ENCODE results near the gene NDUFS8. TPM values are rescaled to one million over a fixed set of nuclear protein-coding genes. Genes with fewer than 3 reads are reported as not detected.

Gene NDUFS8
- total and polyA plus RNA-seq, 2 of the 13 experiments (the other 11 are each of a cell fraction or from before 2014, with no cell fraction given) = 96.7 to 158 TPM

DNA sequence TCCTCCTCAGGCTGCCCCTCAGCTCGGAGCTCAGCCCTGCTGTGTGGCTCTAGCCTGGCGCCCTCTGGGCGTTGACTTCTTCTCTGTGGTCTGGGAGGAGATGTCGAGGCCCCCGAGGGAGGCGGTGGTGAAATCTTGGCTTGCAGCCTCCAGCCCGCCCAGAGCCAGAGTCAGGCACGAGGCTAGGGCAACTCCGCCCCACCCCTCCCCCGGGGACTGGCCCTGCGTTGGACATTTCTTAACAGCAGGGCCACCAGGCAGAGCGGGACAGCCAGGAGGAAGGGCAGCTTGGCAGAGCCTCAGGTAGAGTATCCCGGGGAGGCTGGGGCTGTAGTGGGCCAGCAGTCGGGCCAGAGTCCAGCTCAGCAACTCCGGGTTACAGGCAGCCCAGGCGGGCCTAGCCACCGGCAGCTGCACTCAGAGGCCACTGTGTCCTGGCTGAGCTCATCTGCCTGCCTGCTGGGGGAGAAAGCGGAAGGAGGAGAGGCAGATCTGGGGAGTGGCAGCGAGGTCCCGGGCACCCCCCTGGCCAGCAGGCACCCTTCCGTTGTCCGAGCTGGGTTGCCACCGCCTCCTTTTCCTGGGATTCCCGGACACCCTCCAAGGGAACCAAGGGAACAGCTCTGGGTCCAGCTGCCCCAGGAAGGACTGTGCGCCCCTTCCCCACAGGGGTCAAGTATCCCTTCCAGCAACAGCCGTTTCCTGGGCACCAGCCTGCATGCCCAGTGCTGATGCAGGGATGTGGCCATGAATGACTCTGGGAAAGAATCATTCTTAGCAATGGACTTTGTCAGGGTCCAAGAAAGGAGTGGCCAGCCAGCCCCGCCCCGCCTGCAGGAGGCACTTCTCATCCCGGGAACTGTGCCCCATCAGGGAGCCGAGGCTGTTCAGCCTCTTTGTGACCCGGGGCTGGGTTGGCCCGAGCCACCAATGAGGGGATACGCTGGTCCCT lies 20.1 kb upstream of the NDUFS8 start, which contains the start of gene ALDH3B1 (continued):
- TF ChIP-seq, protein P1, sequence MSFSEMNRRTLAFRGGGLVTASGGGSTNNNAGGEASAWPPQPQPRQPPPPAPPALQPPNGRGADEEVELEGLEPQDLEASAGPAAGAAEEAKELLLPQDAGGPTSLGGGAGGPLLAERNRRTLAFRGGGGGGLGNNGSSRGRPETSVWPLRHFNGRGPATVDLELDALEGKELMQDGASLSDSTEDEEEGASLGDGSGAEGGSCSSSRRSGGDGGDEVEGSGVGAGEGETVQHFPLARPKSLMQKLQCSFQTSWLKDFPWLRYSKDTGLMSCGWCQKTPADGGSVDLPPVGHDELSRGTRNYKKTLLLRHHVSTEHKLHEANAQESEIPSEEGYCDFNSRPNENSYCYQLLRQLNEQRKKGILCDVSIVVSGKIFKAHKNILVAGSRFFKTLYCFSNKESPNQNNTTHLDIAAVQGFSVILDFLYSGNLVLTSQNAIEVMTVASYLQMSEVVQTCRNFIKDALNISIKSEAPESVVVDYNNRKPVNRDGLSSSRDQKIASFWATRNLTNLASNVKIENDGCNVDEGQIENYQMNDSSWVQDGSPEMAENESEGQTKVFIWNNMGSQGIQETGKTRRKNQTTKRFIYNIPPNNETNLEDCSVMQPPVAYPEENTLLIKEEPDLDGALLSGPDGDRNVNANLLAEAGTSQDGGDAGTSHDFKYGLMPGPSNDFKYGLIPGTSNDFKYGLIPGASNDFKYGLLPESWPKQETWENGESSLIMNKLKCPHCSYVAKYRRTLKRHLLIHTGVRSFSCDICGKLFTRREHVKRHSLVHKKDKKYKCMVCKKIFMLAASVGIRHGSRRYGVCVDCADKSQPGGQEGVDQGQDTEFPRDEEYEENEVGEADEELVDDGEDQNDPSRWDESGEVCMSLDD (CRISPR knock-in tag; IDR thresholded peaks at IDR 0.05; ENCODE audit: borderline replicate concordance) = no peak
- TF ChIP-seq U2AF1 (optimal IDR thresholded peaks at IDR 0.05; ENCODE audit: low read depth, low read length) (no peak), ZBTB3 (CRISPR knock-in tag; IDR thresholded peaks at IDR 0.05; ENCODE audit: borderline replicate concordance, low read depth) (no peak), KDM4B (CRISPR knock-in tag; IDR thresholded peaks at IDR 0.05) (no peak), ZNF30 (CRISPR knock-in tag; IDR thresholded peaks at IDR 0.05) (peak; percentile 38; the same call in 1 of the 2 replicates), IRF2 (CRISPR knock-in tag; IDR thresholded peaks at IDR 0.05) (no peak), FOSL1 (CRISPR knock-in tag; IDR thresholded peaks at IDR 0.05; ENCODE audit: borderline replicate concordance) (no peak), ZNF205 (CRISPR knock-in tag; IDR thresholded peaks at IDR 0.05) (0 out of 2 replicates have a peak, but pooled peaks have one; percentile 18), ZNF678 (CRISPR knock-in tag; IDR thresholded peaks at IDR 0.05) (no peak), TBP (CRISPR knock-in tag; IDR thresholded peaks at IDR 0.05) (no peak), ZFP41 (CRISPR knock-in tag; IDR thresholded peaks at IDR 0.05; ENCODE audit: borderline replicate concordance) (no peak), TCF7L2 (IDR thresholded peaks at IDR 0.05; ENCODE audit: low read depth, low read length) (no peak), ZBTB38 (CRISPR knock-in tag; IDR thresholded peaks at IDR 0.05) (no peak)
- TF ChIP-seq, protein P2, sequence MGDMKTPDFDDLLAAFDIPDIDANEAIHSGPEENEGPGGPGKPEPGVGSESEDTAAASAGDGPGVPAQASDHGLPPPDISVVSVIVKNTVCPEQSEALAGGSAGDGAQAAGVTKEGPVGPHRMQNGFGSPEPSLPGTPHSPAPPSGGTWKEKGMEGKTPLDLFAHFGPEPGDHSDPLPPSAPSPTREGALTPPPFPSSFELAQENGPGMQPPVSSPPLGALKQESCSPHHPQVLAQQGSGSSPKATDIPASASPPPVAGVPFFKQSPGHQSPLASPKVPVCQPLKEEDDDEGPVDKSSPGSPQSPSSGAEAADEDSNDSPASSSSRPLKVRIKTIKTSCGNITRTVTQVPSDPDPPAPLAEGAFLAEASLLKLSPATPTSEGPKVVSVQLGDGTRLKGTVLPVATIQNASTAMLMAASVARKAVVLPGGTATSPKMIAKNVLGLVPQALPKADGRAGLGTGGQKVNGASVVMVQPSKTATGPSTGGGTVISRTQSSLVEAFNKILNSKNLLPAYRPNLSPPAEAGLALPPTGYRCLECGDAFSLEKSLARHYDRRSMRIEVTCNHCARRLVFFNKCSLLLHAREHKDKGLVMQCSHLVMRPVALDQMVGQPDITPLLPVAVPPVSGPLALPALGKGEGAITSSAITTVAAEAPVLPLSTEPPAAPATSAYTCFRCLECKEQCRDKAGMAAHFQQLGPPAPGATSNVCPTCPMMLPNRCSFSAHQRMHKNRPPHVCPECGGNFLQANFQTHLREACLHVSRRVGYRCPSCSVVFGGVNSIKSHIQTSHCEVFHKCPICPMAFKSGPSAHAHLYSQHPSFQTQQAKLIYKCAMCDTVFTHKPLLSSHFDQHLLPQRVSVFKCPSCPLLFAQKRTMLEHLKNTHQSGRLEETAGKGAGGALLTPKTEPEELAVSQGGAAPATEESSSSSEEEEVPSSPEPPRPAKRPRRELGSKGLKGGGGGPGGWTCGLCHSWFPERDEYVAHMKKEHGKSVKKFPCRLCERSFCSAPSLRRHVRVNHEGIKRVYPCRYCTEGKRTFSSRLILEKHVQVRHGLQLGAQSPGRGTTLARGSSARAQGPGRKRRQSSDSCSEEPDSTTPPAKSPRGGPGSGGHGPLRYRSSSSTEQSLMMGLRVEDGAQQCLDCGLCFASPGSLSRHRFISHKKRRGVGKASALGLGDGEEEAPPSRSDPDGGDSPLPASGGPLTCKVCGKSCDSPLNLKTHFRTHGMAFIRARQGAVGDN (CRISPR knock-in tag; IDR thresholded peaks at IDR 0.05) = peak; percentile 97
- TF ChIP-seq, protein P3, sequence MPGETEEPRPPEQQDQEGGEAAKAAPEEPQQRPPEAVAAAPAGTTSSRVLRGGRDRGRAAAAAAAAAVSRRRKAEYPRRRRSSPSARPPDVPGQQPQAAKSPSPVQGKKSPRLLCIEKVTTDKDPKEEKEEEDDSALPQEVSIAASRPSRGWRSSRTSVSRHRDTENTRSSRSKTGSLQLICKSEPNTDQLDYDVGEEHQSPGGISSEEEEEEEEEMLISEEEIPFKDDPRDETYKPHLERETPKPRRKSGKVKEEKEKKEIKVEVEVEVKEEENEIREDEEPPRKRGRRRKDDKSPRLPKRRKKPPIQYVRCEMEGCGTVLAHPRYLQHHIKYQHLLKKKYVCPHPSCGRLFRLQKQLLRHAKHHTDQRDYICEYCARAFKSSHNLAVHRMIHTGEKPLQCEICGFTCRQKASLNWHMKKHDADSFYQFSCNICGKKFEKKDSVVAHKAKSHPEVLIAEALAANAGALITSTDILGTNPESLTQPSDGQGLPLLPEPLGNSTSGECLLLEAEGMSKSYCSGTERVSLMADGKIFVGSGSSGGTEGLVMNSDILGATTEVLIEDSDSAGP (CRISPR knock-in tag; IDR thresholded peaks at IDR 0.05; ENCODE audit: borderline replicate concordance) = peak; percentile 76; the same call in 1 of the 2 replicates
- TF ChIP-seq, protein P4, sequence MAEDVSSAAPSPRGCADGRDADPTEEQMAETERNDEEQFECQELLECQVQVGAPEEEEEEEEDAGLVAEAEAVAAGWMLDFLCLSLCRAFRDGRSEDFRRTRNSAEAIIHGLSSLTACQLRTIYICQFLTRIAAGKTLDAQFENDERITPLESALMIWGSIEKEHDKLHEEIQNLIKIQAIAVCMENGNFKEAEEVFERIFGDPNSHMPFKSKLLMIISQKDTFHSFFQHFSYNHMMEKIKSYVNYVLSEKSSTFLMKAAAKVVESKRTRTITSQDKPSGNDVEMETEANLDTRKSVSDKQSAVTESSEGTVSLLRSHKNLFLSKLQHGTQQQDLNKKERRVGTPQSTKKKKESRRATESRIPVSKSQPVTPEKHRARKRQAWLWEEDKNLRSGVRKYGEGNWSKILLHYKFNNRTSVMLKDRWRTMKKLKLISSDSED (CRISPR knock-in tag; IDR thresholded peaks at IDR 0.05) = no peak
- TF ChIP-seq, protein P5, sequence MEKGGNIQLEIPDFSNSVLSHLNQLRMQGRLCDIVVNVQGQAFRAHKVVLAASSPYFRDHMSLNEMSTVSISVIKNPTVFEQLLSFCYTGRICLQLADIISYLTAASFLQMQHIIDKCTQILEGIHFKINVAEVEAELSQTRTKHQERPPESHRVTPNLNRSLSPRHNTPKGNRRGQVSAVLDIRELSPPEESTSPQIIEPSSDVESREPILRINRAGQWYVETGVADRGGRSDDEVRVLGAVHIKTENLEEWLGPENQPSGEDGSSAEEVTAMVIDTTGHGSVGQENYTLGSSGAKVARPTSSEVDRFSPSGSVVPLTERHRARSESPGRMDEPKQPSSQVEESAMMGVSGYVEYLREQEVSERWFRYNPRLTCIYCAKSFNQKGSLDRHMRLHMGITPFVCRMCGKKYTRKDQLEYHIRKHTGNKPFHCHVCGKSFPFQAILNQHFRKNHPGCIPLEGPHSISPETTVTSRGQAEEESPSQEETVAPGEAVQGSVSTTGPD (CRISPR knock-in tag; IDR thresholded peaks at IDR 0.05) = no peak
